ENCODE data around the gene IFI6.
"Not testable (repeated sequence)": the region's sequence is repeated elsewhere in the genome, so short reads cannot be mapped to it uniquely, and the experiment has no call there.

IFI6 gene

DNA sequence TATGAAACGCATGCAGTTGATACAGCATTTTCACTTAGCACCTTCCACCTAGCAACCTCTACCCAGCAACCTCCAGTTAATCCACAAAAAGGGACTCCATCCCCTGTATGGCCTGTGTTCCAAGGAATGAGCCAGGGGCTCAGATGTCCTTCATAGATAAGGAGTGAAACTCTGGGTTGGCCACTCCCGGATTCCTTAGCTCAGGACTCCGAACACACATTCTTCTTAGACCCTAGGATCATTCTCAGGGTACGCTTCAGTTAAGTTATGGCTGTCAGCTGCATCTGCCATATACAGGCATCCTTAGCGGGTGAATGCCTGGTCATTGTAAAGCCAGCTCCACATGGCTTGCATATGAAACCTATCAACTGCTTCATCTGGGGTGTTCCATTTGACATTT, 15.9 kb upstream of the IFI6 start:
- DNase-seq, result no peak
- TF ChIP-seq, protein P1, sequence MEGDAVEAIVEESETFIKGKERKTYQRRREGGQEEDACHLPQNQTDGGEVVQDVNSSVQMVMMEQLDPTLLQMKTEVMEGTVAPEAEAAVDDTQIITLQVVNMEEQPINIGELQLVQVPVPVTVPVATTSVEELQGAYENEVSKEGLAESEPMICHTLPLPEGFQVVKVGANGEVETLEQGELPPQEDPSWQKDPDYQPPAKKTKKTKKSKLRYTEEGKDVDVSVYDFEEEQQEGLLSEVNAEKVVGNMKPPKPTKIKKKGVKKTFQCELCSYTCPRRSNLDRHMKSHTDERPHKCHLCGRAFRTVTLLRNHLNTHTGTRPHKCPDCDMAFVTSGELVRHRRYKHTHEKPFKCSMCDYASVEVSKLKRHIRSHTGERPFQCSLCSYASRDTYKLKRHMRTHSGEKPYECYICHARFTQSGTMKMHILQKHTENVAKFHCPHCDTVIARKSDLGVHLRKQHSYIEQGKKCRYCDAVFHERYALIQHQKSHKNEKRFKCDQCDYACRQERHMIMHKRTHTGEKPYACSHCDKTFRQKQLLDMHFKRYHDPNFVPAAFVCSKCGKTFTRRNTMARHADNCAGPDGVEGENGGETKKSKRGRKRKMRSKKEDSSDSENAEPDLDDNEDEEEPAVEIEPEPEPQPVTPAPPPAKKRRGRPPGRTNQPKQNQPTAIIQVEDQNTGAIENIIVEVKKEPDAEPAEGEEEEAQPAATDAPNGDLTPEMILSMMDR (IDR thresholded peaks at IDR 0.05; ENCODE audit: low read depth, low read length), result no peak
- H3K9me3 ChIP-seq (ENCODE audit: severe bottlenecking), result peaks cover 2% of the 10 kb centered on the region
- H3K27me3 ChIP-seq (ENCODE audit: insufficient read depth, low read depth, severe bottlenecking), result no peaks in the 10 kb centered on the region
- H3K4me3 ChIP-seq (ENCODE audit: low read depth, low read length), result no peak overlapping the region
- H3K36me3 ChIP-seq, result no peaks in the 10 kb centered on the region
- no peak overlapping the region for H3K27ac ChIP-seq

DNA sequence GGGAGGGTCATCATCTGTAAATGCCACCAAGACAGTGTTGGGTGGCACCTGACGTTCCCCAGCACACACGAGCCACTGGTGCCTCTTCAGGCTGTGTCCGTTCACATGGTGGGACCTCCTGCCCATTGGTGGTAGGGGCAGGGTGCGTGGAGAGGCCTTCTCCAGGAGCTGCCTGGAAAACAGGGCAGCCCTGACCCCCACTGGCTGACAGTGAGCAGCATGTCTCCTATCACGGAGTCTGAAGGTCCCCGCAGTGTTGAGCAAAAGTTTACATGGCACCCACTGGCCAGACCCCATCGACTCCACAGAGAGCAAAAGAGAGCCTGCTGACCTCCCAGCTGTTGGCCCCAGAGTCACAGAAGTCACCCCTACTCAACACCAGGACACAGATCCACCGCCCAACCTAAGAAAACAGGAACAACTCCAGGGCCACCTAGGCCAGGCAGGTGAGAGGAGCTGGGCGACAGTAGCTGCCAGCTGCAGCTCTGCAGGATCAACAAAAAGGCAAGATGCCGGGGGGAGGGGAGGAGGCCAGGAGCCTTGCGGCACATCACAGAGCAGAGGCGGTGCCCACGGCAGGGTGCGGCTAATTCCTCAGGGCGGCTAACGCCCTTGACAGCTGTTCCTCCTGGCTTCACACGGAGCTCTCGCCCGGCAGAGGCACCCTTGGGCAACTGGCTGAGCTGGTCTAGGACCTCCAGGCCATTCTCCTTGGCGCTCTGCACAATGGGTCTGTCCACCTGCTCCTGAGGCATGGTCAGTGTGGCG, 14.4 kb upstream of the IFI6 start:
- H3K9me3 ChIP-seq (ENCODE audit: severe bottlenecking), result peaks cover 3% of the 10 kb centered on the region
- H3K4me3 ChIP-seq (ENCODE audit: low read depth, low read length), result no peak overlapping the region

DNA sequence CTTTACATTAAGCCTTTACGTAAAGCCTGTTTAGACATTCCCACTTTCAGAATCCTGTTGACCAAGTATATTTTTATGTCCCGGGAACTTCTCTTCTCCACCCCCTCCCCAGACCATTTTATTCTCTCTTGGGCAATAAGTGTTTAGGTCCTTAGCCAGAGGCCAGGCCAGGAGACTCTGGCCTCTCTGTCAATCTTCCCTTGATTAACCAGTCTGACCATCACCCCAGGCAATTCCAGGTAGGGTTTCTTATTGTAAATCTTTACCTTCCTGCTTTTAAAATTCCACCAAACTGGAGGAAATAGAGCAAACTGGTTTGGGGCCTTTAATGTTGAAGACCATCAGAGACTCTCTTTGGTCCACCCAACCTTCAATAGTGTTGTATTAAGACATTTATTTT, 12.2 kb upstream of the IFI6 start:
- no peaks in the 10 kb centered on the region for H3K27me3 ChIP-seq (ENCODE audit: insufficient read depth, low read depth, severe bottlenecking)

More for the DNA sequence above, 14.4 kb upstream of the IFI6 start:
- Histone ChIP-seq H3K27me3 (ENCODE audit: insufficient read depth, low read depth, severe bottlenecking) (no peaks in the 10 kb centered on the region), H3K27ac (peak overlapping the region; percentile 6; the same call in 1 of the 2 replicates), H3K36me3 (no peaks in the 10 kb centered on the region)
- DNase-seq, result peak; percentile 83
- TF ChIP-seq, protein P1 (IDR thresholded peaks at IDR 0.05; ENCODE audit: low read depth, low read length), result peak; percentile 24; the same call in 1 of the 2 replicates

DNA sequence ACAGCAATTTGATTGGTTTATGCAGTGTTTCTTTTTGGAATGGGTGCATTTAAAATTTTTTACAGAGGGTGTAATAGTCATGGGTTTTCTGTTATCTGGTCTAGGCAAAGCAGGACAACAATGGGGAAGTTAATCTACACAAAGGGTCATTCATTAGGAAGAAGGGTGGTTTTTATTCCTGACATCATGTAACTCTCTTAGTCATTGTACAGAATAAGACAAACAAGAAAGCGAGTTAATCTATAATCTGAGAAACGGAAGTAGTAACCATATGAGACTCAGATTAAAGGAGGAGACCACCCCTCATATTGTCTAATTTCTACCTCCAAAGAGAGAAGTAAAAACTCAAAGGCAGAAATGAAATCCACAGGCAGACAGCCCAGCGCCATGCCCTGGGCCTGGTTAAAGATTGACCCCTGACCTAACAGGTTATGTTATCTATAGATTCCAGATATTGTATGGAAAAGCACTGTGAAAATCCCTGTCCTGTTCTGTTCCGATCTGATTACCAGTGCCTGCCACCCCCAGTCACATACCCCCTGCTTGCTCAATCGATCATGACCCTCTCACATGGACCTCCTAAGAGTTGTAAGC, 10.5 kb upstream of the IFI6 start:
- TF ChIP-seq, protein P1 (IDR thresholded peaks at IDR 0.05; ENCODE audit: low read depth, low read length), result no peak
- H3K27me3 ChIP-seq (ENCODE audit: insufficient read depth, low read depth, severe bottlenecking), result no peaks in the 10 kb centered on the region
- DNase-seq, result no peak
- H3K27ac ChIP-seq, result no peak overlapping the region
- peaks cover 20% of the 10 kb centered on the region for H3K9me3 ChIP-seq (ENCODE audit: severe bottlenecking)
- H3K36me3 ChIP-seq, result no peaks in the 10 kb centered on the region
- no peak overlapping the region for H3K4me3 ChIP-seq (ENCODE audit: low read depth, low read length)

More for the DNA sequence above, 12.2 kb upstream of the IFI6 start:
- peaks cover 20% of the 10 kb centered on the region for H3K9me3 ChIP-seq (ENCODE audit: severe bottlenecking)
- DNase-seq, result no peak
- H3K4me3 ChIP-seq (ENCODE audit: low read depth, low read length), result no peak overlapping the region
- H3K27ac ChIP-seq, result no peak overlapping the region
- H3K36me3 ChIP-seq, result no peaks in the 10 kb centered on the region
- TF ChIP-seq, protein P1 (IDR thresholded peaks at IDR 0.05; ENCODE audit: low read depth, low read length), result no peak

DNA sequence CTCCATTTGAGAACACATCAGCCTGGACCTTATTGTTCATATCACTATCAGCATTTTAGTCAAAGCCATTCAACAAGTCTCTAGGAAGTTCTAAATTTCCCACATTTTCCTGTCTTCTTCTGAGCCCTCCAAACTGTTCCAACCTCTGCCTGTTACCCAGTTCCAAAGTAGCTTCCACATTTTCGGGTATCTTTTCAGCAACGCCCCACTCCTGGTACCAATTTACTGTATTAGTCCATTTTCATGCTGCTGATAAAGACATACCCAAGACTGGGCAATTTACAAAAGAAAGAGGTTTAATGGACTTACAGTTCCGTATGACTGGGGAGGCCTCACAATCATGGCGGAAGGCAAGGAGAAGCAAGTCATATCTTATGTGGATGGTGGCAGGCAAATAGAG, 9.6 kb upstream of the IFI6 start:
- not testable (repeated sequence) for H3K36me3 ChIP-seq; H3K27me3 ChIP-seq (ENCODE audit: insufficient read depth, low read depth, severe bottlenecking); H3K4me3 ChIP-seq (ENCODE audit: low read depth, low read length); DNase-seq; H3K27ac ChIP-seq
- H3K9me3 ChIP-seq (ENCODE audit: severe bottlenecking), result peaks cover 20% of the 10 kb centered on the region

DNA sequence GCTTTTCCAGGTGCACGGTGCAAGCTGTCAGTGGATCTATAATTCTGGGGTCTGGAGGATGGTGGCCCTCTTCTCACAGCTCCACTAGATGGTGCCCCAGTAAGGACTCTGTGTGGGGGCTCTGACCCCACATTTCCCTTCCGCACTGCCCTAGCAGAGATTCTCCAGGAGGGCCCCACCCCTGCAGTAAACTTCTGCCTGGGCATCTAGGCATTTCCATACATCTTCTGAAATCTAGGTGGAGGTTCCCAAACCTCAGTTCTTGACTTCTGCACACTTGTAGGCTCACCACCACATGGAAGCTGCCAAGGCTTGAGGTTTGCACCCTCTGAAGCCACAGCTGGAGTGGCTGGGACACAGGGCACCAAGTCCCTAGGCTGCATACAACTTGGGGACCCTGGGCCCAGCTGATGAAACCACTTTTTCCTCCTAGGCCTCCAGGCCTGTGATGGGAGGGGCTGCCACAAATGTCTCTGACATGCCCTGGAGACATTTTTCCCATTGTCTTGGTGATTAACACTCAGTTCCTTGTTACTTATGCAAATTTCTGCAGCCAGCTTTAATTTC, 8.3 kb upstream of the IFI6 start:
- H3K9me3 ChIP-seq (ENCODE audit: severe bottlenecking), result peaks cover 20% of the 10 kb centered on the region
- H3K4me3 ChIP-seq (ENCODE audit: low read depth, low read length); H3K27me3 ChIP-seq (ENCODE audit: insufficient read depth, low read depth, severe bottlenecking); H3K27ac ChIP-seq; H3K36me3 ChIP-seq; DNase-seq: not testable (repeated sequence)

All from WERI-Rb-1 (cell line).